DOHH2 (cell line): ENCODE data around the gene LONRF3.

Experiments used
- H3F3A ChIP-seq: fragments of 200-600 bp; sonication (generic), shearing (Covaris generic); 2 replicates; pipeline ENCODE4 v1.6.0; 2016; ENCODE audit warnings: antibody characterized with exemption, mild to moderate bottlenecking; ENCODE audit not compliant: control insufficient read depth, insufficient read depth
- H3K27ac ChIP-seq: fragments of 200-600 bp; sonication (generic); 2 replicates; pipeline ENCODE4 v1.5.1; 2014; ENCODE audit warnings: low read depth, mild to moderate bottlenecking, low read length, moderate library complexity
- H3K27me3 ChIP-seq: fragments of 200-600 bp; sonication (generic); 2 replicates; pipeline ENCODE4 v1.6.1; 2014; ENCODE audit warnings: mild to moderate bottlenecking, low read length, mixed read lengths; ENCODE audit not compliant: control insufficient read depth
- H3K36me3 ChIP-seq: fragments of 200-600 bp; sonication (generic); 2 replicates; pipeline ENCODE4 v1.6.1; 2014; ENCODE audit warnings: mild to moderate bottlenecking, low read length, moderate library complexity, mixed read lengths; ENCODE audit not compliant: control insufficient read depth
- H3K4me1 ChIP-seq: fragments of 200-600 bp; sonication (generic); 2 replicates; pipeline ENCODE4 v1.6.1; 2014; ENCODE audit warnings: mild to moderate bottlenecking, low read length, mixed read lengths; ENCODE audit not compliant: control insufficient read depth
- H3K4me2 ChIP-seq: fragments of 200-600 bp; sonication (generic); 2 replicates; pipeline ENCODE4 v1.6.0; 2014; ENCODE audit warnings: mild to moderate bottlenecking, low read length, moderate library complexity
- H3K4me3 ChIP-seq: fragments of 200-600 bp; sonication (generic); 2 replicates; pipeline ENCODE4 v1.5.1; 2014; ENCODE audit warnings: mild to moderate bottlenecking, low read length, mixed read lengths
- H3K79me2 ChIP-seq: fragments of 200-600 bp; sonication (generic); 2 replicates; pipeline ENCODE4 v1.6.1; 2014; ENCODE audit warnings: mild to moderate bottlenecking, low read length, mixed read lengths; ENCODE audit not compliant: control insufficient read depth
- H3K9me2 ChIP-seq: fragments of 200-600 bp; sonication (generic); replicated peaks from 2 replicates; pipeline ENCODE4 v1.6.1; 2014; ENCODE audit warnings: mild to moderate bottlenecking, low read length, mixed read lengths; ENCODE audit not compliant: control insufficient read depth
- H3K9me3 ChIP-seq: fragments of 200-600 bp; sonication (generic); 2 replicates; pipeline ENCODE4 v1.6.1; 2014; ENCODE audit warnings: antibody characterized with exemption, low read length, mixed read lengths; ENCODE audit not compliant: control insufficient read depth, insufficient read depth
- H4K20me1 ChIP-seq: fragments of 200-600 bp; sonication (generic); 2 replicates; pipeline ENCODE4 v1.6.0; 2014; ENCODE audit warnings: low read depth, mild to moderate bottlenecking, antibody characterized with exemption, low read length, moderate library complexity; ENCODE audit not compliant: control insufficient read depth, insufficient read depth
- CTCF ChIP-seq: fragments of 200-600 bp; sonication (generic); IDR thresholded peaks from one replicate; pipeline ENCODE4 v1.5.1; 2014; ENCODE audit warnings: antibody characterized with exemption, mild to moderate bottlenecking, low read depth, low read length; ENCODE audit not compliant: poor library complexity, severe bottlenecking
- EZH2phosphoT487 ChIP-seq: fragments of 200-600 bp; sonication (generic); IDR thresholded peaks from 2 replicates; pipeline ENCODE4 v1.6.1; 2017; ENCODE audit warnings: borderline replicate concordance, mild to moderate bottlenecking, antibody characterized with exemption, low read length, moderate library complexity, mixed read lengths

The LONRF3 gene

GRCh38 chrX:119045884-119046283 lies 71.5 kb downstream of the LONRF3 start:
- Histone ChIP-seq H3K9me2 (no peaks in the 10 kb centered on the region), H3K4me1 (no peaks in the 10 kb centered on the region), H4K20me1 (no peaks in the 10 kb centered on the region), H3K4me2 (no peak overlapping the region), H3K4me3 (no peak overlapping the region), H3K27me3 (no peaks in the 10 kb centered on the region), H3F3A (no peaks in the 10 kb centered on the region), H3K36me3 (no peaks in the 10 kb centered on the region), H3K27ac (no peak overlapping the region), H3K9me3 (no peaks in the 10 kb centered on the region), H3K79me2 (no peaks in the 10 kb centered on the region)
- TF ChIP-seq EZH2phosphoT487 (no peak), CTCF (no peak)

GRCh38 chrX:119055687-119056086 lies 81.3 kb downstream of the LONRF3 start:
- Histone ChIP-seq H3K79me2 (no peaks in the 10 kb centered on the region), H4K20me1 (no peaks in the 10 kb centered on the region), H3K27me3 (no peaks in the 10 kb centered on the region), H3F3A (no peaks in the 10 kb centered on the region), H3K9me2 (no peaks in the 10 kb centered on the region), H3K9me3 (no peaks in the 10 kb centered on the region), H3K4me3 (no peak overlapping the region), H3K4me2 (no peak overlapping the region), H3K4me1 (no peaks in the 10 kb centered on the region), H3K36me3 (no peaks in the 10 kb centered on the region), H3K27ac (no peak overlapping the region)
- TF ChIP-seq CTCF (no peak), EZH2phosphoT487 (no peak)

- Histone ChIP-seq H3K4me3 (no peak overlapping the region), H3K36me3 (no peaks in the 10 kb centered on the region), H3K9me3 (no peaks in the 10 kb centered on the region), H3K4me1 (no peaks in the 10 kb centered on the region), H3F3A (no peaks in the 10 kb centered on the region), H3K4me2 (no peak overlapping the region), H3K79me2 (no peaks in the 10 kb centered on the region), H3K9me2 (no peaks in the 10 kb centered on the region), H4K20me1 (no peaks in the 10 kb centered on the region), H3K27me3 (no peaks in the 10 kb centered on the region), H3K27ac (no peak overlapping the region)
- TF ChIP-seq CTCF (no peak), EZH2phosphoT487 (no peak)
Measured at GRCh38 chrX:119062750-119063374, 88.4 kb downstream of the LONRF3 start.
